AG09319 (cell line): Measurements from ENCODE around the gene C1RL.

Source experiments
- DNase-seq: peaks from one replicate; pipeline ENCODE4 v3.0.0-alpha.2; 2010; ENCODE audit warnings: low read depth; ENCODE audit errors: extremely low read depth
- CTCF ChIP-seq: IDR thresholded peaks from 2 replicates; pipeline ENCODE4 v1.5.1; 2011; ENCODE audit warnings: low read depth, mild to moderate bottlenecking, inconsistent platforms, low read length, moderate library complexity

Gene C1RL

GRCh38 chr12:7069386-7069785, 39.6 kb downstream of the C1RL start:
- no peak for DNase-seq
- TF ChIP-seq CTCF: no peak

DNA sequence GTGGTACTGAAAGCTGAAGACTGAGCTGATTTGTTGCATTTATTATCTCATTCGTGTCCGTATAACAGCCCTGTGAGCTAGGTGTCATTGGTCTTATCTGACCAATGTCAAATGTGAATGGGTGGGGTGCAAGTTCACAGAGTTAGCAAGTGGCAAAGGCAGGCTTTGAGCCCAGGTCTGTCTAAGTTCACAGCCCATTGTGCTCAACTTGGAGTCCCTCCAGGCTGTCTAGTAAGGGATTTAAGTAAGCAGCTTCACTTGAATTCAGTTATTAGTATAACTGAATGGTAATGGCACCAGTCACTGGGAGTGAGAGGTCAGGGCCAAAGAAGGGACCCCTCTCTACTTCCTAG, 40.0 kb downstream of the C1RL start:
- no peak for DNase-seq
- TF ChIP-seq CTCF: no peak

- no peak for TF ChIP-seq CTCF
- DNase-seq: no peak
These were observed 40.6 kb downstream of the C1RL start for GRCh38 chr12:7068240-7068993.

DNA sequence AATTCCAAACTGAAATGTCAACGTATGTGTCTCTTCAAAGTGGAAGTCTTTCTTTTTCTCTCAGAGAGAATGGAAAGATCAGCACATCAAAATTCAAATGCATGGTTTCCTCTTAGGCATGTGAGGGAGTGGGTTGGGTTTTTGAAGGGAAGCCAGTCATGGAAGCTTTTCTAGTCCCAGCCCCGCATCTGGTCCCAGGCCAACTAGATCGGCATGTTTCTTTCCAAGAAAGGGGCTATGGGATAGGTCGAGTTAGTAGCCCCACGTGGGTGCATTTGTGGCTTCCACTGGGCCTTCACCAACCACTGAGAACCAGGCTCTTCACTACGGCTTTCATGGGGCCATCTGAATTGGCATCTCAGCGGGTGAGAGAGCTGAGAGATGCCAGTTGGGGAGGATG, 41.9 kb downstream of the C1RL start:
- no peak for TF ChIP-seq CTCF
- DNase-seq: no peak

- TF ChIP-seq CTCF: no peak
- DNase-seq: no peak
These were observed 42.4 kb downstream of the C1RL start for GRCh38 chr12:7066596-7066995.

GRCh38 chr12:7065073-7065623, 43.9 kb downstream of the C1RL start:
- DNase-seq: no peak
- TF ChIP-seq CTCF: no peak

- DNase-seq: no peak
- no peak for TF ChIP-seq CTCF
These were observed 44.5 kb downstream of the C1RL start for GRCh38 chr12:7064516-7064915.
